ENCODE measurements around the gene UCKL1. TPM values are rescaled to one million over a fixed set of nuclear protein-coding genes. Genes with fewer than 3 reads are reported as not detected.

Gene UCKL1
- total RNA-seq, 4 donors from 2014 or later = 24.4 to 47.7 (median 27.1) TPM

GRCh38 chr20:63953764-63954429, 2.3 kb downstream of the UCKL1 start:
- TF ChIP-seq CTCF (IDR thresholded peaks at IDR 0.05; ENCODE audit: low read depth) = no peak

DNA sequence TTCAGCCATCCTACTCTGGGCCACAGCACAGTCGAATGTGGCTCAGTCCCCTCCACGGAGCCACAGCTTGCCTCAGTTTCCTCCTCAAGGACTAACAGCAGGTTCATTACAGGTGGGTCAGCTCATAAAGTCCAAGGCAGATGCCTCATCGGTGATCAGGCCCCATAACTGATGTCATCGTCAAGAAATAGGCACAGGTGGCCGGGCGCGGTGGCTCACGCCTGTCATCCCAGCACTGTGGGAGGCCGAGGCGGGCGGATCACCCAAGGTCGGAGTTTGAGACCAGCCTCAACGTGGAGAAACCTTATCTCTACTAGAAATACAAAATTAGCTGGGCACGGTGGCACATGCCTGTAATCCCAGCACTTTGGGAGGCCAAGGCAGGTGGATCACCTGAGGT, 3.4 kb downstream of the UCKL1 start:
- no peak for TF ChIP-seq CTCF (IDR thresholded peaks at IDR 0.05; ENCODE audit: low read depth)

DNA sequence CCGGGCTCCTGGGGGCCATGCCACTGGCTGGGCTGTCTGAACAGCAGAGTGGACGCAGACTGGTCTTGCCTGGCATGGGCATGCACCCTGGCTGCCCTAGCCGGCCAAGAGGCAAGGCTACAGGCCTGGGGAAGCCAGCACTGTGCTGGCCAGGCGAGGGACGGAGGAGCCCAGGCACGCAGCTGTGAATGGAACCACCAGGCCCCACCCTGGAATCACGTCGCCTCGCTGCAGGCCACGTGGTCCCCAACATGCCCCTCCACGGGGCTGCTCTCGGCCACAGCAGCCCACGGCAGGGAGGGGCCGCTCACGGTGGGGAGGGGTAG, 4.0 kb downstream of the UCKL1 start:
- TF ChIP-seq CTCF (IDR thresholded peaks at IDR 0.05; ENCODE audit: low read depth) = no peak

DNA sequence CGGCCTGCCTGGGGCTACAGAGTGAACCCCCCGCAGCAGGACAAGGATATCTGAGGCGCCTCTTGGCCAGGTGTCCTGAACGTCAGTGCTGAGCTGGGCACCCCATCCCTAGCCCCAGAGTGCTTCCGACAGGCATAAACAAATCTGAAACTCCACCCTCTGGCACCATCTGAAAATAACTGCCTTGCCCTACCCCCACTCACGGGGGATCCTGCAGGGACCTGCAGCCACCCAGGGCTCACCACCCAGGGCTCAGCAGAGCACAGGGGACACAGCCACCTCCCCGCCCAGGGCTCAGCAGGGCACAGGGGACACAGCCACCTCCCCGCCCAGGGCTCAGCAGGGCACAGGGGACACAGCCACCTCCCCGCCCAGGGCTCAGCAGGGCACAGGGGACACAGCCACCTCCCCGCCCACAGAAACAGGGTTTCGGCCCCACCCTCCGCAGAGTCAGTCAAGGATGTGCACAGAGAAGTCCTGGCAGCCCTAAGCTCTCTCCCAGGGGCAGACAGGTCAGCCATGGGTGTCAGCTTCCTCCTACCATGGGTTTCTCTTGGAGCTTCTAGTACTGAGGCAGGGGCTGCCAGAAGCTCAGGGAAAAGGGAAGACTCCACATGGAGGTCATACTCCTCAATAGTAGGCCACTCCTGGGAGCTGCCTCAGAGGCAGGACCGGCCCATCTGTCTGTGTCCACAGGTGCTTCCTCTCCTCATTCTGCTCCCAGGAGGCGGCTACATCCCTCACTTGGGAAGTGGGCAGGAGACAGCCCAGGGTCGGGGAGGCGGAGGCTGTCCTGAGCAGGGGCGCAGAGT, 4.6 kb downstream of the UCKL1 start:
- no peak for TF ChIP-seq CTCF (IDR thresholded peaks at IDR 0.05; ENCODE audit: low read depth)

DNA sequence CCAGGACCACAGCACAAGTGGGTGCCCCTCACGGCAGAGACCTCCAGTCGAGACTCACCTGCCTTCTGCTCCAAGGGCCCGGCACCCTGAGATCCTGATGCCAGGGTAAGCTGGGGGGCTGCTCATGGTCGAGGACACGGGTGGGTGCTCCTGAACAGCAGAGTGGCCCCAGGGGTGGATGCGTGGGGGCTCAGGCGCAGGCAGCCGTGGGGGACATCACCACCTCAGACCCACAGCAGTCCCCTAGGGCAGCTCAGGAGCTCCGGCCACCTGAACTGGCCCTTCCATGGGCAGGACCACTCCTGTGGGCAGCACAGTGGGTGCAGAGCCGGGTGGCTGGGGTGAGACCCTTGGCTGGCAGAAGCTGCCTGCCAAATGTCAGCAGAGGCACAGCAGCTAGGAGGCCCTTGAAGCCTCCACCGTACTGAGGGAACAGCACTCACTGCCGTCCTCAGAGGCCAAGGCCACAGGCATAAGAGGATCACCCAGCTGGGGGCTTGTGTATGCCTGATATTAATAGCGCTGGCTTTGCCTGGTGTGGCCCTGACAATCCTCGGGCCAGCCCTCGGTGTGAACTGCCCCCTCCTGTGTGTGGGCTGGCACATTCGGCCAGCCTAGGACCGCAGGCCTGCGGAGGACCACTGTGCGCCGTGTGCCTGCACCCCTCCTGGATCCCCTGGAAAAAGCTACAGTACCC, 5.4 kb downstream of the UCKL1 start:
- no peak for TF ChIP-seq CTCF (IDR thresholded peaks at IDR 0.05; ENCODE audit: low read depth)

GRCh38 chr20:63947638-63948456, 8.4 kb downstream of the UCKL1 start:
- TF ChIP-seq CTCF (IDR thresholded peaks at IDR 0.05; ENCODE audit: low read depth) = no peak

All from subcutaneous adipose tissue (tissue), 4 donors.